Measurements from ENCODE around the gene GOLGA6C.

GRCh38 chr15:75217012-75217411, 41.1 kb upstream of the GOLGA6C start:
- TF ChIP-seq CTCF (conservative IDR thresholded peaks at IDR 0.05 in 1 of 2, IDR thresholded peaks at IDR 0.05 in 1 of 2; ENCODE audit: extremely low read depth in 1 of 2, insufficient read depth in 1 of 2, low read depth in 1 of 2, low read length in 2 of 2) (no peak), EZH2 (IDR thresholded peaks at IDR 0.05; ENCODE audit: borderline replicate concordance, low read length) (no peak)

Measured in mammary epithelial cell (primary cell).